PC-3 (cell line): ENCODE results near the gene USP4.

ENCODE experiments used
- CTCF ChIP-seq: fragments of 300-600 bp; sonication (generic); conservative IDR thresholded peaks from 2 replicates; pipeline ENCODE4 v1.5.1; 2017; ENCODE audit warnings: antibody characterized with exemption, low read depth, mild to moderate bottlenecking, low read length
- EZH2 ChIP-seq: fragments of 300-600 bp; sonication (generic); IDR thresholded peaks from one replicate; pipeline ENCODE4 v1.6.1; 2017; ENCODE audit warnings: antibody characterized with exemption, mild to moderate bottlenecking, low read length; ENCODE audit not compliant: unreplicated experiment
- EZH2phosphoT487 ChIP-seq: fragments of 300-600 bp; sonication (generic); IDR thresholded peaks from 2 replicates; pipeline ENCODE4 v1.6.1; 2018; ENCODE audit warnings: mild to moderate bottlenecking, antibody characterized with exemption, low read length, borderline replicate concordance

GRCh38 chr3:49298511-49298910 lies 41.3 kb downstream of the USP4 start:
- TF ChIP-seq CTCF (no peak), EZH2phosphoT487 (no peak), EZH2 (no peak)
